Prostate gland (tissue), 1 donor: ENCODE results near the gene SLC33A1.

Source experiments
- POLR2A ChIP-seq: fragments of 450-650 bp; IDR thresholded peaks from one replicate; pipeline ENCODE4 v1.6.1; 2016; ENCODE audit warnings: antibody characterized with exemption, mild to moderate bottlenecking
- POLR2AphosphoS5 ChIP-seq: sonication (generic); formaldehyde crosslinking; IDR thresholded peaks from one replicate; pipeline ENCODE4 v1.6.1; 2017; ENCODE audit warnings: antibody characterized with exemption

DNA sequence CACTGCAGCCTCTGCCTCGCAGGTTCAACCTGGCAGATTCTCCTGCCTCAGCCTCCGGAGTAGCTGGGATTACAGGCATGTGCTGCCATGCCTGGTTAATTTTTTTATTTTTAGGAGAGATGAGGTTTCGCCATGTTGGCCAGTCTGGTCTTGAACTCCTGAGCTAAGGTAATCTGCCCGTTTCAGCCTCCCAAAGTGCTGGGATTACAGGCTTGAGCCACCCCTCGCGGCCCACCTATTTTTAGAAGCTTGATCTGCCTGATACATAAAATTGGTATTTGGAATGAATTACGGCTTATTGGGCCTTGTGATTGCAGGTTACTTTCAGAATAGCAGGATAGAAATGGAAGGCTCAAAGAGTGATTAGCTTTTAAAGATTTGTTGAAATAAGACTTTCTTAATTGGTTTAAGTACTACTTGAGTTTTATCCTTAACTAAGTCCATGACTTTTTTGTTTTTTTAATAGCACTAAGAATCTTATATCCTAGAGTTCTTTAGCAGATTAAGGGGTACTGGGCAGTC lies 41.2 kb upstream of the SLC33A1 start:
- TF ChIP-seq POLR2A (no peak), POLR2AphosphoS5 (no peak)
